Thoracic aorta (tissue), 2 donors: ENCODE data around the gene SOX9. TPM values are rescaled to one million over a fixed set of nuclear protein-coding genes. Genes with fewer than 3 reads are reported as not detected.

Experiments
- ATAC-seq: fragments of 150-250 bp; one replicate; pipeline ENCODE4 v1.8.0; 2017; ENCODE audit warnings: low read depth; ENCODE audit not compliant: insufficient number of reproducible peaks, low FRiP score
- DNase-seq: peaks from one replicate; pipeline ENCODE4 v3.0.0-alpha.2; 2020; ENCODE audit warnings: low spot score
- H3K27ac ChIP-seq, 2 donors: fragments of 200-600 bp; sonication (generic); 1 replicate in 1 of 2; 2 replicates in 1 of 2; pipeline ENCODE4 v1.5.1; 2016; ENCODE audit warnings: mild to moderate bottlenecking in 2 of 2, moderate library complexity in 2 of 2
- H3K27me3 ChIP-seq: fragments of 200-600 bp; sonication (generic); replicated peaks from 2 replicates; pipeline ENCODE4 v1.6.0; 2016; ENCODE audit warnings: mild to moderate bottlenecking; ENCODE audit not compliant: insufficient read depth
- H3K36me3 ChIP-seq: fragments of 200-600 bp; sonication (generic); one replicate; pipeline ENCODE4 v1.5.1; 2016
- H3K4me1 ChIP-seq, 2 donors: fragments of 200-600 bp; sonication (generic); 1 replicate in 1 of 2; 2 replicates in 1 of 2; pipeline versions ENCODE4 v1.5.1 to v1.6.0; 2016; ENCODE audit warnings: low read depth in 2 of 2, mild to moderate bottlenecking in 1 of 2; ENCODE audit not compliant: control insufficient read depth in 1 of 2
- H3K4me3 ChIP-seq: fragments of 200-600 bp; sonication (generic); 2 replicates; pipeline ENCODE4 v1.5.1; 2016; ENCODE audit warnings: mild to moderate bottlenecking
- H3K9me3 ChIP-seq: fragments of 200-600 bp; sonication (generic); 2 replicates; pipeline ENCODE4 v1.5.1; 2016
- CTCF ChIP-seq: fragments of 200-600 bp; sonication (generic); IDR thresholded peaks from one replicate; pipeline ENCODE4 v1.5.1; 2019; ENCODE audit warnings: antibody characterized with exemption
- total RNA-seq, 2 donors: library from RNA; depleted of rRNA; stranded (reverse); fragments of >200 nt; gene quantifications; one replicate each; pipeline versions ENCODE4 v1.1.0 to v1.2.3, GENCODE V29; 2016

Gene SOX9
- total RNA-seq, 2 donors from 2014 or later, result 1.2 to 3.6 TPM

- H3K27ac ChIP-seq, result no peak overlapping the region
- no peak for DNase-seq
- ATAC-seq, result no peak
- no peaks in the 10 kb centered on the region for H3K36me3 ChIP-seq
- H3K27me3 ChIP-seq, result no peaks in the 10 kb centered on the region
- no peak for TF ChIP-seq CTCF
- no peak overlapping the region for H3K4me3 ChIP-seq
- no peaks in the 10 kb centered on the region for H3K9me3 ChIP-seq
- no peaks in the 10 kb centered on the region for H3K4me1 ChIP-seq
Observed at GRCh38 chr17:72093707-72094106, 27.1 kb upstream of the SOX9 start.

- Histone ChIP-seq H3K36me3 (no peaks in the 10 kb centered on the region), H3K9me3 (no peaks in the 10 kb centered on the region), H3K4me3 (no peak overlapping the region), H3K27ac (no peak overlapping the region), H3K27me3 (no peaks in the 10 kb centered on the region), H3K4me1 (no peaks in the 10 kb centered on the region)
- DNase-seq (no peak), ATAC-seq (no peak)
- TF ChIP-seq CTCF, result no peak
Observed at GRCh38 chr17:72095316-72095715, 25.5 kb upstream of the SOX9 start.

GRCh38 chr17:72097144-72097543 lies 23.7 kb upstream of the SOX9 start:
- no peaks in the 10 kb centered on the region for H3K9me3 ChIP-seq
- H3K4me1 ChIP-seq, result no peaks in the 10 kb centered on the region
- DNase-seq (no peak), ATAC-seq (no peak)
- no peak for TF ChIP-seq CTCF
- H3K27me3 ChIP-seq, result no peaks in the 10 kb centered on the region
- no peak overlapping the region for H3K4me3 ChIP-seq
- no peak overlapping the region for H3K27ac ChIP-seq
- no peaks in the 10 kb centered on the region for H3K36me3 ChIP-seq

- DNase-seq (no peak), ATAC-seq (no peak)
- Histone ChIP-seq H3K9me3 (no peaks in the 10 kb centered on the region), H3K4me3 (no peak overlapping the region), H3K4me1 (no peaks in the 10 kb centered on the region), H3K27me3 (no peaks in the 10 kb centered on the region), H3K27ac (no peak overlapping the region), H3K36me3 (no peaks in the 10 kb centered on the region)
- TF ChIP-seq CTCF, result no peak
Observed at GRCh38 chr17:72099919-72100318, 20.9 kb upstream of the SOX9 start.

- no peaks in the 10 kb centered on the region for H3K36me3 ChIP-seq
- H3K9me3 ChIP-seq, result no peaks in the 10 kb centered on the region
- no peak for TF ChIP-seq CTCF
- H3K4me3 ChIP-seq, result no peak overlapping the region
- no peaks in the 10 kb centered on the region for H3K27me3 ChIP-seq
- no peaks in the 10 kb centered on the region for H3K4me1 ChIP-seq
- DNase-seq (no peak), ATAC-seq (no peak)
- no peak overlapping the region for H3K27ac ChIP-seq
Observed at GRCh38 chr17:72100470-72100869, 20.4 kb upstream of the SOX9 start.
